Measurements from ENCODE around the gene LRRC71.

LRRC71 gene

GRCh38 chr1:156935505-156936128, 15.2 kb downstream of the LRRC71 start:
- DNase-seq (ENCODE audit: insufficient read length, low spot score) = no peak
- no peak for FAIRE-seq
- TF ChIP-seq CTCF (IDR thresholded peaks at IDR 0.05; ENCODE audit: insufficient read depth, missing control alignments) = no peak

DNA sequence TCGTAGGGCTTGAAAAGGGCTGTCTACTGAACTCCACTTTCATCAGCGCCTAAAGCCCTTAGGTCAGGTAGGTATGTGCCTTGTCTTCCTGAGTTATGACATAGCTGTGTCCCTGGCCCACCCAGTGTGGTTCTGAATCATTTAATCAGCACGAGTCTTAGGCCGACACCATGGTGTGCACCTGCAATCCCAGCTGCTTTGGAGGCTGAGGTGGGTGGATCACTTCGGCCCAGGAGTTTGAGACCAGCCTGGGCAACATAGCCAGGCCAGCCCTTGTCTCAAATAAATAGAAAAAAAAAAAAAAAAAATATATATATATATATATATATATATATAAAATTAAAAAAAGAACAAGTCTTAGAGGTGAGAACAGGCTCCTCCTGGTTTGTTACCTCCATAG, 15.8 kb downstream of the LRRC71 start:
- TF ChIP-seq CTCF (IDR thresholded peaks at IDR 0.05; ENCODE audit: insufficient read depth, missing control alignments) = no peak
- FAIRE-seq (no peak), DNase-seq (ENCODE audit: insufficient read length, low spot score) (no peak)

DNA sequence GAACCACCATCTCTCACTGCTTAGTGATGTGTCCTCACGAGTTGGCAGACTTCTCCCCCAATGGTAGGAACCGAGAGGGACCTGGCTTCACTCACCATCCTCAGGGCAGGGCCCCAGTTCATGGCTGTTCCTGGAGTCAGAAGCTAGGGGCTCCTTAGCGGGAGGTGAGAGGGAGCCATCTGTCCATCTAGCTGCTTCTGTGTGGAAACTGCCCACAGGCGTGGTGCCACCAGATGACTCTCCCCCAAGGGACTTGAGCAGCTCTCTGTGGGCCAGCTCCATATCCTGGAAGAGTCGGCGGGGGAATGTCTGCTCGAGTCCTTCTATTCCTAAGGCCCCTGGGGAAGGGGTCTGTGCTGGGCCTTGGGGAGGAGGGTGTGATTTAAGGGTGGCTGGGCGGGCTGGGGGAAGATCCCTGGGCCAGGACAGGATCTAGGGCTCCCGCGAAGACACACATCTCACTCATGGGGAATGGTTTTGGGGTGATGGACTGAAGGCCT, 16.3 kb downstream of the LRRC71 start:
- DNase-seq (ENCODE audit: insufficient read length, low spot score) = no peak
- no peak for FAIRE-seq
- TF ChIP-seq CTCF (IDR thresholded peaks at IDR 0.05; ENCODE audit: insufficient read depth, missing control alignments) = no peak

- DNase-seq (ENCODE audit: insufficient read length, low spot score) = no peak
- no peak for FAIRE-seq
- TF ChIP-seq CTCF (IDR thresholded peaks at IDR 0.05; ENCODE audit: insufficient read depth, missing control alignments) = no peak
Measured at GRCh38 chr1:156937883-156938282, 17.5 kb downstream of the LRRC71 start.

- no peak for TF ChIP-seq CTCF (IDR thresholded peaks at IDR 0.05; ENCODE audit: insufficient read depth, missing control alignments)
- DNase-seq (ENCODE audit: insufficient read length, low spot score) = no peak
- no peak for FAIRE-seq
Measured at GRCh38 chr1:156938813-156939212, 18.4 kb downstream of the LRRC71 start.

DNA sequence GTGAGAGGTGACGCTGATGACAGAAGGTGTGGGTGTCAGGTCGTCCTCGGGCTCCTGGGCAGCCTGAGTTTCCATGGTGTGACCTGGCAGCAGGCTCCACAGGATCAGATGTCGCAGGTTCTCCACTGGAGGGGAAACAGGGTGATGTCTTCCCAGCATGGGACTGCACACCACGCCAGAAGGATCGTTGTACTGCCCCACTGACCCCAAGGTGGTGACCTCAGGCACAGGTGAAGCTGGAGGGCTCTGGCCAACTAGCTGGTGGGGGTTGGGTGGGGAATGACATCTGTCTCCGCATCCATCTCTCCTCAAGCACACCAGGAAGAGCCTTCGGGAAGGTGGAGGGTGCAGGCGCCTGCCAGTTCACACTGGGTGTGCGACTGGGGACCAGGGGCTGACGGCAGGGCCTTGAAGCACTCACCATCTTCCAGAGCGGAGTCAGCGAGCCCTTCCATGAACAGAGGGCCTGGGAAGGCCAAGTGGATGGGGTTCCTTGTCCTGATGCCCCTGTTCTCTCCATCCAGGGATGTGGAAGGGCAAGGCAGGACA, 19.4 kb downstream of the LRRC71 start:
- no peak for TF ChIP-seq CTCF (IDR thresholded peaks at IDR 0.05; ENCODE audit: insufficient read depth, missing control alignments)
- no peak for FAIRE-seq
- no peak for DNase-seq (ENCODE audit: insufficient read length, low spot score)

DNA sequence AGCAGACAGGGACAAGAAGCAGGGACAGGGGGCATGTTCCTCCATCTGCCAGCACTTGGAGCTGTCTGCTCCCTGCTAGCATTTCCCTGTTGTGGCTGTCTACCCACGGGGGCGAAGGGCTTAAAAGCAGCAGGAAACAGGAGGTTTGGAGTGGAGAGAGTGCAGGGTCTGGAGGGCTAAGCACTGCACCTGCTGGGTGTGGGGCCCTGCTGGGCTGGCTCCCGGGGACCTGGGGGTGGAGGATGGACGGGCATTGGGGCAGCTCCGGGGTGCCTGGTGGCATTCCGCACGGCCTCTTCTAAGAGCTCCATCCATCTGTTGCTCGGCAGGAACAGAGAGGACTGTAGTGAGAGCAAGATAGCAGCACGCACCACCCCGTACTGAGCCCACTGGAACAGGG, 21.2 kb downstream of the LRRC71 start:
- no peak for FAIRE-seq
- no peak for TF ChIP-seq CTCF (IDR thresholded peaks at IDR 0.05; ENCODE audit: insufficient read depth, missing control alignments)
- no peak for DNase-seq (ENCODE audit: insufficient read length, low spot score)
